GM19025 (cell line): ENCODE results near the gene SYNPR.
"Not testable (repeated sequence)": the region's sequence is repeated elsewhere in the genome, so short reads cannot be mapped to it uniquely, and the experiment has no call there.

ENCODE experiments used
- ATAC-seq: cut with Tn5 transposase; IDR thresholded peaks from one replicate; pipeline ENCODE4 v1.9.1; 2021; ENCODE audit warnings: mild to moderate bottlenecking, low read depth, moderate library complexity; ENCODE audit not compliant: unreplicated experiment

The SYNPR gene

DNA sequence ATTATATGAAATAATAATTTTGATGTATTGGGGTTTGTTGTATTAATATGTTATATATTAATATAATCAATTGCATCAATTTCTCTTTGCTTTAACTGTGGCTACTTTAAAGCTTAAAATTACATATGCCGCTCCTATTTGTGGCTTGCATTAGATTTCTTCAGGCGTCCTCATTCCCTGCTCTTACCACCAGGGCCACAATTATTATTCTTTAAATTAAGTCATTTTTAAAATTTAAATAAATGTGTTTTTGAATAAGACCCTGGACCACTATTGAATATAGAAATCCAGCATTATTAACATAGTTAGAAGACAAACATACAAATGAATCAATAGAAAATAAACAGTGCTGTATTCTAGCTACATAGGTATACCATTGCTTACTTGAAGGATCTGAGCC lies 318.9 kb downstream of the SYNPR start:
- no peak for ATAC-seq

DNA sequence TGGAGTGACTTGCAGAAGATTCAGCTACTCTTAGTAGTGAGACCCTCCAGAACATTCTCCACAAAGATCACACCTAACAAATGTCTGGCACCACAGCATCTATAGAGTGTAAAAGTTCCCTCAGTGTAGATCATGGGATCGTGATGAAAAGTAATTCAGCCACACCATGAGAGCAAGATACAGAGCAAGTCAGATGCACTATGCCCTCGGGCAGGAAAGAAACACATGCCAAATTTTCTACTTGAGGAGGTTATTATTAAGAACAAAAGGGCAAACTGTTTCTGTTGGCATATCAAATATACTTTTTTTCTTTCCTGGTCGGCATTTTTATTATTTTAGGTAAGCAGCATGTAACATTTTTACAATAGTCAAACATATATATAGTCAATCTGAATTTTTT lies 329.6 kb downstream of the SYNPR start:
- ATAC-seq, result no peak

DNA sequence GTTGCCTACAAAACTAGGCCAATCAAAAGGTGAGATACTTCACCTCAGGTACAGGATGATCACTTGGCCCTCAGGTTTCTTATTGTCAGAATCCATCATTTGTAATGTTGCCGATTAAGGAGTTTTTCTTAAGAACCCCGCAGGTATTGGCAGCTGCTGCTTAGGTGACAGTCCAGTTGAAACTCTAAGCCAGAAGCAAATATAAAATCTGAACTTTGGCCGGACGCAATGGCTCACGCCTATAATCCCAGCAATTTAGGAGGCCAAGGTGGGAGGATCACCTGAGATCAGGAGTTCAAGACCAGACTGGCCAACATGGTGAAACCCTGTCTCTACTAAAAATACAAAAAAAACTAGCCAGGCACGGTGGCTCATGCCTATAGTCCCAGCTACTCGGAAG lies 331.3 kb downstream of the SYNPR start:
- ATAC-seq, result no peak

DNA sequence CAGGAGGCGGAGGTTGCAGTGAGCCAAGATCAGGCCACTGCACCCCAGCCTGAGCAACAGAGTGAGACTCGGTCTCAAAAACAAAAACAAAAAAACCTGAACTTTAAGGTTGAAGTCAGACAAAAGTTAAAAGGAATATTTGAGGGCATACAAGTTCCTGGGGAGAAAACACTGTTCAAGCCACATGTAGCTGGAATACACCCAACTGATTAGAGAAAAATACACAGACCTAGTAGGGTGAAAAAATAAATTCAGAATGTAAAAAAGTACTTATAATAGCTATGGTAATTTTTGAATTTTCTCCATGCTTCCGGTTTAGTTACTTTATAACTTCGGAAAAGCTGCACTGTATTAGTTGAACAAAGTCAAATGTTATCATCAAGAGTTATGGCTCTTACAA lies 331.7 kb downstream of the SYNPR start:
- no peak for ATAC-seq

GRCh38 chr3:63611382-63611781 lies 333.3 kb downstream of the SYNPR start:
- ATAC-seq, result no peak

DNA sequence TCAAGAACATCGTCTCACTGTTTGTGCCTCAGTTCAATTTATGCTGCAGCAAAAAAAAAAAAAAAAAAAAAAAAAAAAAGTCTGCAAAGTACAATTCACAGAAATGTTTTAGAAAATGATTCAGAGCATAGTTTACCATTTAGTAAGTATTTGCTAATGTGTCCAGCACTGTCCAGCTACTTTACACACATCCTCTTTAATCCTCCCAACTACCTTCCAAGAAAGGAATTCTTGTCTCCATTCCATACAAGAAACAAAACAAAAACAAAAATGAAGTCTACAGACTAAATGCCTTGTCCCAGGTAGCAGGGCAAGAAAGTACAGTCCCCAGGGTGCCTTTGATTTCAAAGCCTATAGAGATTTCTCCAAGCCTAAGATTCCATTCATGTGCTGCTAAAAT lies 335.5 kb downstream of the SYNPR start:
- ATAC-seq, result no peak

GRCh38 chr3:63617391-63617790 lies 339.3 kb downstream of the SYNPR start:
- ATAC-seq, result no peak

DNA sequence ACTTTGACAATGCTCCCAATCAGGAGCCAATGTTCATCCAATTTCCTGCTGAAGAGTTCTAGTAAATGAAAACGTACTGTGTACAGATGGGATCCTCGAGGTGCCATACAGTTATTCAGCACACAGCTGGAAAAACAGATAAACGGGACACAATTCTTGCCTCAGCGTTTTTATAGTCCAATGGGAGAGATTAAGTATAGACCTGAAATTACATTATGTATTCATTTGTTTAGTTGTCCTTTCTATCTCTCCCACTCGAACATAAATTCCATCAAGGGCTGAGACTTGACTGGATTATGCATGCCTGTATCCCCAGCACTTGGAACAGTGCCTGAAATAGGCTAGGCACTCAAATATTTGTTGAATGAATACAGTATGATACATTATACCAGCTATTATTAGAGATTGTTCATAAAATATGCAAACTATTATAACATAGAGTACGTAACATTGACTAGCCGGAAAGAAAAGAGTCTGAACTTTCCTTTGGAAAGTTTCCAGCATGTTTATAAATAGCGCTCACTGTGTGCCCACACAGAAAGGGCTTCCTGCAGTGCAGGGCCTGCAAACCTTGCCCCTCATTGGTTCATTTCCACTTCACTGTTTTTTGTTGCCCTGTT lies 346.9 kb downstream of the SYNPR start:
- no peak for ATAC-seq

DNA sequence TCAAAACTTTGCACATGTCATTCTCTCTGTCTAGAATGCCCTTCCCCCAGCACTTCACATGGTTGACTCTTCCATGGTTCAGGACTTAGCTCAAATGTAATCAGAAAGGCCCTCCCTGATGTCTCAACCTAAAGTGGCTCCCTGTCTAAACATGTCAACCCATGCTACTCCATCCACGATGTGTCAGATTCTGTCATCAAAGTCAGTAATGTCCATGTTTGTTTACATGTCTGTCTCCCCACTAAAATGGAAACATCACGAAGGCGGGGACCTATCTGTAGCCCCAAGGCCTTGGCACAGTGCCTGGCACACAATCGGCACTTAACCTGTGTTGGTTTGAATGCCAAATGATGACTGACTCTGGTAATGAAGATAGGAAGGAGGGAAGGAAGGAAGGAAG lies 353.6 kb downstream of the SYNPR start:
- no peak for ATAC-seq

DNA sequence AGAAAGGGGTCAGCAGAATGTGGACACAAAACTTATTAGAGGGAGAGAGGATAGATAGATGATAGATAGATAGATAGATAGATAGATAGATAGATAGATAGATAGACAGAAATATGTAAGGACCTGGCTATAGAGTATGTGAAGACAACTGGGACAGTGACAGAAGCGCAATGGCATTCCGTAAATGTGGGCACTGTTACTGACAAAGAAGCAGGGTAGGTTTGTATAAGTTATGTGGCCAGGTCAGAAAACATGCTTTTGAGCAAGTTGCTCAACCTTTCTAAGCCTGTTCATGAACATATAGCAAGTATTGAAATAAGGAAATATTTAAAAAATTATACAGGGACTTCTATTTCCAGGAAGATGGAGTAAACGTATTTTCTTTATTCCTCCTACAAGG lies 357.1 kb downstream of the SYNPR start:
- no peak for ATAC-seq

DNA sequence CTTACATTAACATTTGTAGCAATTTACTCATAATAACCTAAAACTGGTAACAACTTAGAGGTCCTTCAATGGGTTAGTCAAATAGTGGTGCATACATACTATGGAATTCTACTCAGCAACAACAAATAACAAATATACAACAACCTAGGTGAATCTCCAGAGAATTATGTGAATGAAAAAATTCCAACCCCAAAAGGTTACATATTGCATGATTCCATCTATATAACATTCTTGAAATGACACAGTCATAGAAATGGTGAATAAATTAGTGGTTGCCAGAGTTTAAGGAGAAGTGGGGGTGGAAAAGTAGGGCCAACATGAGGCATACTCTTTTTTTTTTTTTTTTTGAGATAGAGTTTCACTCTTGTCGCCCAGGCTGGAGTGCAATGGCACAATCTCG lies 361.7 kb downstream of the SYNPR start:
- ATAC-seq, result no peak

DNA sequence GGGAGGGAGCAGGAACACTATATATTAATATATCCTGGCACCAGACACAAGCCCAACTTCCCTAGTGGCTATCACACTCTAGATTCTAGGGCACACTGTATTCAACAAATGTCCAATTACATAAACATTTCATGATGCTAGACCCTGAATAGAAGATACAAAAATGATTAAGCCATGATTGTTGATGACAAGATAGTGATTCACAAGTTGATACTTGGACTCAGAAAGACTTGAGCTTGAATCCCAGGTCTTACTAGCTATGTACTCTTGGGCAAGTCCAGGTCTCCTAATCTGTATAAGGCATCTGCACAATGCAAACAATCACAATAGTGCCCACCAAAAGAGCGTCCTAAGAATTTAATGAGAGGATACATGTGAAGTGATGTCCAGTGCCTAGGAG lies 364.4 kb downstream of the SYNPR start:
- ATAC-seq, result no peak

DNA sequence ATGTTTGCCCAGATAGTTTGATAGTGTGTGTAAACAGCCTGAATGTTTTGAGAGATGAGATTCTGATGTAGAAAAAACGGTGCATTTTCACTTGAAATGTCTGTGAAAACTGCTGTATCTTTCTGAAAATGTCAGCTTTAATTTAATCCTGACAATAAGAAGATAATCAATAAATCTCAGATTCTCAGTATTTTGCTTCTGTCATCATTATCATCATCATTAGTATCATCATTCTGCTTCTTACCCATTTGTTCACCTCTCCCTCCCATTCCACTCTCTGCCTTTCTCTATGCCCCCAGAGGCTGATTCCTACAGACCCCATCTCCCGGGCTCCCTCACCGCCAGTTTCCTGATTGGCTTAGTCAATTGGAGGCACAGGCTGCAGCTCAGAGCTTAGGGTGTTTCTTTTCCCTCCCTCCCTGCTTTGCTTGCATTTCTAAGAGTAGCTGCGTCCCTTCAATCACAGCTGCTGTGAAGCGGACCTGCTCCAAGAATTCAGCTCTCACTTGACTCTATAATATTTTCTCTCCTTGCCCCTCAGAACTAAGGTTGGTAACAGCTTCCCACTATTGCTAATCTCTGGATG lies 366.2 kb downstream of the SYNPR start:
- no peak for ATAC-seq

- ATAC-seq, result not testable (repeated sequence)
Measured at GRCh38 chr3:63644928-63645781, 367.0 kb downstream of the SYNPR start.

DNA sequence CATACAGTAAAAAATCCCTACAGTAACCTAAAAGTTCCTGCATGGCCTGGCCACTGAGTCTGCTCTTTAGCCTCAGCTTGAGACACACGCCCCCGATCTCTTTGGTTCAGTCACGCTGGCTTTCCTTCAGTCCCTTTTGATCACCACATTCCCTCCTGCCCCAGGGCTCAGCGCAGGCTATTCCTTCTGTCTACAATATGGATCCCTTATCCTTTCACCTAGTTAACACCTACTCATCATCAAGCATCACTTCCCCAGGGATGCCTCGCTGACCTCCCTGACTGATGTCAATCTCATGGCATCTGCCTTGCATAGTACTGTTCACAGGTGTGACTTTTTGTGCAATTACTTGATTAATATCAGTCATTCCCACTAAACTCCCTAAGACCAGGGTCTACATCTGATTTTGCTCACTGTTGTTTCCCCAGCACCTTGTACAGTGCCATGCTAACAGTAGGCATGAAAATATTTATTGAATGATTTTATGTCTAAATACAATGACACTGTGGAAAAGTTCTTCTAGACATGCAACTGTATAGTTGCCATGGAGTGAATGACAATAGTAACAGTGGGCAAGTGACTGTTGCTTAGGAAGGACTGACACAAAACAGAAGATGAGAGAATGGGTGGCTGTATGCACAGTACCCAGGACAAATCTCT lies 374.1 kb downstream of the SYNPR start, which contains the start of gene SNTN:
SNTN (plus strand) TSS at position 610 of the 660 bp plus-strand sequence; CDS start at position 623, 13 bp downstream.
- ATAC-seq, result no peak

- no peak for ATAC-seq
Measured at GRCh38 chr3:63654211-63654610, 376.1 kb downstream of the SYNPR start.

DNA sequence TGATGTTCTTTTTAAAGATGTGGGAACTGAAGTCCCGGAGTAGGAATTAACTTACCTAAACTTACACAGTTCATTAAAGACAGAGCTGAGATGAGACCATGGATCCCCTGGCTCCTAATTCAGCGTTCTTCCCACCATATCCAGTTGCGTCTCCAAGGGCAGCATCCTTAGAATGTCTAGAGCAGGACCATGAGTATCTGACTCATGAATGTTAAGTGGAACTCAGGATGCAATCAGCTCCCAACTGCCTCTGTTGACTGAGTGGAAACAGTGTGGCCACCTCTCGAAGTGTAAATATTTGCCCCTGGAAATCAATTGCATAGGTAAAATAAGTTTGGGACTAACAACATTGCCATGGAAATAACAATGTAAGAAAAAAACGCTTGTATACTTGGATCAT lies 376.8 kb downstream of the SYNPR start:
- no peak for ATAC-seq

GRCh38 chr3:63655519-63655918 lies 377.4 kb downstream of the SYNPR start:
- ATAC-seq, result no peak

- ATAC-seq, result no peak
Measured at GRCh38 chr3:63656786-63657185, 378.7 kb downstream of the SYNPR start.

GRCh38 chr3:63661242-63661641 lies 383.1 kb downstream of the SYNPR start:
- no peak for ATAC-seq

DNA sequence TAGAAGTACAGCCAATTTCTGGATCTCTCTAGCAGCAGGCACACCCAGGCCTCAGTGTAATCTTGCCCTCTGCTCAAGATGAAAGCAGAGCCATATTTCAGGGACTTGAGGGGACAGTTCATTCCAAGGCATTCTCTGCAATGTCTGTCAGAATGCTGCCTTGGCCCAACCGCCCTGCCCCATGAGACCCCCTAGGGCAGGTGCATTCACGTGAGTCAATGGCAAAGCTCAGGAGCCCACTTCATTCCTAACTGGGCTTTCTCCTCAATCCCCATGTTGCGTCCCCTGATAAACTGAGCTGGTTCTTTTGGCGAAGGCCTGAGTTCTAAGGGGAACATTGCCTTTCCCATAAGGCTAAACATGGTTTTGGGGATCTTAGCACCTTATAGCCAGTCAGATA lies 383.9 kb downstream of the SYNPR start:
- no peak for ATAC-seq
